Brain microvascular endothelial cell (primary cell): ENCODE measurements around the gene EPHA3.
A peak's percentile ranks its signal among the peaks of the same experiment; 100 is the strongest.

ENCODE experiments used
- DNase-seq: peaks from one replicate; pipeline ENCODE4 v3.0.0-alpha.2; 2020
- H3K27ac ChIP-seq: fragments of 250-450 bp; sonication (Bioruptor Pico); 2 replicates; pipeline ENCODE4 v1.5.1; 2020; ENCODE audit warnings: mild to moderate bottlenecking, moderate library complexity
- H3K27me3 ChIP-seq: fragments of 250-450 bp; sonication (Bioruptor Pico); replicated peaks from 2 replicates; pipeline ENCODE4 v1.5.1; 2020; ENCODE audit warnings: mild to moderate bottlenecking
- H3K36me3 ChIP-seq: fragments of 250-450 bp; sonication (Bioruptor Pico); replicated peaks from 2 replicates; pipeline ENCODE4 v1.5.1; 2020; ENCODE audit warnings: mild to moderate bottlenecking
- H3K4me3 ChIP-seq: 2 replicates; pipeline ENCODE4 v1.5.1; 2011; ENCODE audit warnings: low read depth, mild to moderate bottlenecking, control low read depth, low read length, moderate library complexity
- in situ Hi-C: cut with HindIII; loops from 2 replicates; pipeline ENCODE4 v1.10.0; 2017; ENCODE audit warnings: low sequenced_read_pairs, low pct_ligation_motif_present
- TF ChIP-seq, protein P1 (sequence below): IDR thresholded peaks from 2 replicates; pipeline ENCODE4 v1.5.1; 2011; ENCODE audit warnings: low read depth, mild to moderate bottlenecking, moderate library complexity, low read length, control low read depth, inconsistent platforms; ENCODE audit errors: missing control alignments

The EPHA3 gene

DNA sequence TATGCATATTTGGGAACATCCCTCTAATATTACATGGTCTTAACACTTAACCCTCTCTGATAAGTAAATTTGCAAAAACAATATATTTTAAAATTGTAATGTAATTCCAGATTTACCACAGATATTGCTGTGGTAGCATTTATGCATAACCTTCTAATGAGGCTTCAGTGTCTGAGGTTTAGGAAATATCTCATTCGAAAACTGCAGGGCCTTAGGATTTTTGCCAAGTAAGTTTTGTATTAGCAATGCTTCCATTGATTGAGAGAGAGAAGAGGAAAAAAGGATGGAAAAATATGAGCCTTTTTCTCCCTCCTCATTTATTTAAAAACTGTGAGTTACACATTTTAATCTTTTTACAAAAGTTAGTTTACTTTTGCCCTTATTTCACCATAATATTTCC lies 294.6 kb downstream of the EPHA3 start:
- Histone ChIP-seq H3K27me3 (no peaks in the 10 kb centered on the region), H3K27ac (no peak overlapping the region), H3K4me3 (no peak overlapping the region), H3K36me3 (no peaks in the 10 kb centered on the region)
- DNase-seq = no peak
- TF ChIP-seq, protein P1, sequence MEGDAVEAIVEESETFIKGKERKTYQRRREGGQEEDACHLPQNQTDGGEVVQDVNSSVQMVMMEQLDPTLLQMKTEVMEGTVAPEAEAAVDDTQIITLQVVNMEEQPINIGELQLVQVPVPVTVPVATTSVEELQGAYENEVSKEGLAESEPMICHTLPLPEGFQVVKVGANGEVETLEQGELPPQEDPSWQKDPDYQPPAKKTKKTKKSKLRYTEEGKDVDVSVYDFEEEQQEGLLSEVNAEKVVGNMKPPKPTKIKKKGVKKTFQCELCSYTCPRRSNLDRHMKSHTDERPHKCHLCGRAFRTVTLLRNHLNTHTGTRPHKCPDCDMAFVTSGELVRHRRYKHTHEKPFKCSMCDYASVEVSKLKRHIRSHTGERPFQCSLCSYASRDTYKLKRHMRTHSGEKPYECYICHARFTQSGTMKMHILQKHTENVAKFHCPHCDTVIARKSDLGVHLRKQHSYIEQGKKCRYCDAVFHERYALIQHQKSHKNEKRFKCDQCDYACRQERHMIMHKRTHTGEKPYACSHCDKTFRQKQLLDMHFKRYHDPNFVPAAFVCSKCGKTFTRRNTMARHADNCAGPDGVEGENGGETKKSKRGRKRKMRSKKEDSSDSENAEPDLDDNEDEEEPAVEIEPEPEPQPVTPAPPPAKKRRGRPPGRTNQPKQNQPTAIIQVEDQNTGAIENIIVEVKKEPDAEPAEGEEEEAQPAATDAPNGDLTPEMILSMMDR = no peak
- in situ Hi-C loops = no loop called here

DNA sequence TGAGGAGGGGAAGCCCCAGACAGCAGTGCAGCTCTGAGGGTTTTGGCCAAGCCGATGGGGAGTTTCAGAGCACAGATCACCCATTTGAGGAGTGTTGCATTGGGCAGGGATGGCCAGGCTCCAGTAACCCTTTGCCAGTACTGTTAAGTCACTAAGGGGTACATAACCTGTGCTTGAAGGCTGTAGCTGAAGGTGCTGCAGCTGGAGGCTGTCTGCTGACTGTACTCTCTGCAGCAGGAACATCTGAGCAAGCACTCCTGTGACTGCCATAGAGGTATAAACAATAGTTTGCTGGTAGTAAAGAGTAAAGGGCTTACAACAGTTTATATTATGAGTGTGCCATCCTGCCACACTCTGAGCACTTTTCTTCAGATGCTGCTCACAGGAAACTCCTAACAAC lies 297.8 kb downstream of the EPHA3 start:
- Histone ChIP-seq H3K36me3 (no peaks in the 10 kb centered on the region), H3K27me3 (no peaks in the 10 kb centered on the region), H3K27ac (no peak overlapping the region), H3K4me3 (no peak overlapping the region)
- TF ChIP-seq, protein P1 = no peak
- no peak for DNase-seq
- in situ Hi-C loops = no loop called here

DNA sequence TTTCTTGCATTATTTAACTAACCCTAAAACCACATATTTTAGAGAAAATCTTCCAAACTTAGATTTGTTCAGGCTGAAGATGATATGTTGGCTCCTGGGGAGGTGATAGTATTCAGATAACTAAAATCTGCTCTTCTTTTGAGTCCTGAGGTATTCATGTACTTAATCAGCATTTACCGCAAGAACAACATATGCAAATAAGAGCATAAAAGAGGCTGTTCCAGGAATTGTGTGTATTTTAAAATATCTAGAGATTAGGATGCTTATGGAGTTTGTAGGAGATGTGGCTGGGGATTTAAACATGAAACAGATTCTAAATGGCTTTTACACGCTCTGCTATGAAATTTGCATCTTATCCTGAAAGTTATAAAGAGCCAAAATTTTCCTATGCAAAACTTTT lies 298.2 kb downstream of the EPHA3 start:
- H3K36me3 ChIP-seq = no peaks in the 10 kb centered on the region
- H3K4me3 ChIP-seq = no peak overlapping the region
- in situ Hi-C loops = no loop called here
- TF ChIP-seq, protein P1 = no peak
- H3K27me3 ChIP-seq = no peaks in the 10 kb centered on the region
- H3K27ac ChIP-seq = no peak overlapping the region
- no peak for DNase-seq

DNA sequence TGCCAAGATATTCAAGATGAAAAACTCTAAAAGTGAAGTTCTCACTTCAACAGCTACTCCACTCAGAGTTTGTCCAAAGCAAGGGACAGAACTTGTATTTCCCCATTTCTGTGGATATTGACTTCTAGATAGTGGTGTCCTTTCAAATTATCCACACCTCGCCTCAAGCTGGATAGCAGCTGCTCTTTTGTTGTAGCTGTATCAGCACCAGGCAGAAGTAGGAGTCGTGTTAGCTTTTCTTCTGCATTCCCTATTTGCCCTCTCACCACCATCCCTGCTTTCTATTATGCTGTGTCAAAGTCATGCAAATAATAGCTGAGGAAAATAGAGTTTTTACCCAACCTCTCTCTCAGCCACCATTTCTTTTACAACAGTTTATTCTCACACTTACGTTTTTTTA lies 303.8 kb downstream of the EPHA3 start:
- no peak for DNase-seq
- no peaks in the 10 kb centered on the region for H3K36me3 ChIP-seq
- H3K27me3 ChIP-seq = no peaks in the 10 kb centered on the region
- H3K27ac ChIP-seq = no peak overlapping the region
- no peak overlapping the region for H3K4me3 ChIP-seq
- in situ Hi-C loops = no loop called here
- TF ChIP-seq, protein P1 = no peak

DNA sequence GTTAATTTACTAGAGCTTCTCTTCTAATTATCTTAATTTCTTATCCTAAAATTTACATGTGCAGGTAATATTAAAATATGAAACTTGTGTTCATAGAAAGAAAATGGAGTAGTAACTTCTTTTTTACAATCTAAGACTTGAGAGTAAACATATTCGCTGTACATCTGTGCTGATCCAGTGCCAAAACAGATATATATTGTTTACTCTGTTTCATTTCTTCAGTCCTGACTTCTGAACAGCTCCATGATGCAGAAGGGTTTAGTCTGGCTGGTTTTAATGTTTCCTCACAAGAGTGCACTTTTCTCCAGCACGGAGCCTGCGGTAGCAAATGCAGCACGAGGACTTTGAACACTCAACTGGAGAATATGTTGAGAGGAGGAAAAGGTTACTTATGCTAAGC lies 306.8 kb downstream of the EPHA3 start:
- H3K27ac ChIP-seq = no peak overlapping the region
- no peak overlapping the region for H3K4me3 ChIP-seq
- in situ Hi-C loops = no loop called here
- TF ChIP-seq, protein P1 = no peak
- no peak for DNase-seq
- no peaks in the 10 kb centered on the region for H3K27me3 ChIP-seq
- no peaks in the 10 kb centered on the region for H3K36me3 ChIP-seq

DNA sequence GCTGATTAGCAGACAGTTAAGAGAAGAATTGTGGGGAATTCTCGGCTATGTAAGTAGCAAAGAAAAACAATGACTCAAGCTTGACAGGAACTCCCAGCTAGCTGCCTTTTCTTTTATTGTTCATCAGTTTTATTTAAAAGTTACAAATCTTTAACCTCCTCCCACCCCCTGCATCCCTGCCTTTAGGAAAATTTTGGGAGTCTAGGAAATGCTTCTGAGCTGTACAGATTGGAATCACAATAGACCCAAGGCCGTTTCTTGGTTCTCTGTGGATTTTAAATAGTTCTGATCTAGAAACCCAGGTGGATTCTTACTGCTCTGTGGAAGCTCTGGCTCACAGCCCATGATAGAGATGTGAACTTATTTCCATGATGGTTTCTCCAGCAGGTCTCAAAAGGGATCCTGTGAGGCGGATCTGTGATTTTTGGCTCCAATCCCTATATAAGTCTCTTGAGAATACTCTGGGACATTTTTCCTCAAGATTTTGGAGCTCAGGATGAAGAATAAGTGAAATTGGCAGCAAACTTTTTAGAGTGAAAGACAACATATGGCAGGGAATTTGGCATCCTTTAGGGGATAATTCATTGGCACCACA lies 312.3 kb downstream of the EPHA3 start:
- DNase-seq = peak; percentile 44
- in situ Hi-C loops = no loop called here
- TF ChIP-seq, protein P1 = no peak
- Histone ChIP-seq H3K27ac (peak overlapping the region; percentile 1), H3K27me3 (no peaks in the 10 kb centered on the region), H3K36me3 (no peaks in the 10 kb centered on the region), H3K4me3 (no peak overlapping the region)
